ENCODE results near the gene CD274. TPM values are rescaled to one million over a fixed set of nuclear protein-coding genes. Genes with fewer than 3 reads are reported as not detected.

CD274 gene
- polyA plus RNA-seq, 1 donor from 2014 or later, result 0.16 TPM

- no peak overlapping the region for H3K4me2 ChIP-seq (ENCODE audit: low read length)
- H3K27ac ChIP-seq (ENCODE audit: low read length), result no peak overlapping the region
- no peaks in the 10 kb centered on the region for H3K9me3 ChIP-seq (ENCODE audit: low read length)
- H2AFZ ChIP-seq (ENCODE audit: low read depth, low read length), result no peak overlapping the region
- no peaks in the 10 kb centered on the region for H3K27me3 ChIP-seq (ENCODE audit: insufficient read depth, low read depth, low read length)
- no peak overlapping the region for H3K4me3 ChIP-seq (ENCODE audit: low read length)
- H3K9me2 ChIP-seq (ENCODE audit: insufficient read depth, low read length), result no peaks in the 10 kb centered on the region
- no peaks in the 10 kb centered on the region for H3F3A ChIP-seq (ENCODE audit: insufficient read depth, low read length, poor library complexity, severe bottlenecking)
- no peak for TF ChIP-seq POLR2AphosphoS5 (IDR thresholded peaks at IDR 0.05)
- TF ChIP-seq RAD21 (conservative IDR thresholded peaks at IDR 0.05), result no peak
- no peak for TF ChIP-seq MXI1 (conservative IDR thresholded peaks at IDR 0.05; ENCODE audit: poor library complexity, severe bottlenecking)
- no peaks in the 10 kb centered on the region for H3K79me2 ChIP-seq (replicated peaks; ENCODE audit: insufficient read depth, low read length)
- H4K20me1 ChIP-seq (ENCODE audit: insufficient read depth), result no peaks in the 10 kb centered on the region
- H3K9ac ChIP-seq (ENCODE audit: low read length), result no peak overlapping the region
- H3K36me3 ChIP-seq (ENCODE audit: insufficient read depth, low read length), result no peaks in the 10 kb centered on the region
Observed at GRCh38 chr9:5510989-5511388, 60.6 kb downstream of the CD274 start.

GRCh38 chr9:5511476-5511875, 61.1 kb downstream of the CD274 start:
- H3K27me3 ChIP-seq (ENCODE audit: insufficient read depth, low read depth, low read length), result no peaks in the 10 kb centered on the region
- no peaks in the 10 kb centered on the region for H3F3A ChIP-seq (ENCODE audit: insufficient read depth, low read length, poor library complexity, severe bottlenecking)
- H2AFZ ChIP-seq (ENCODE audit: low read depth, low read length), result no peak overlapping the region
- no peaks in the 10 kb centered on the region for H3K36me3 ChIP-seq (ENCODE audit: insufficient read depth, low read length)
- no peak overlapping the region for H3K4me3 ChIP-seq (ENCODE audit: low read length)
- TF ChIP-seq TAF1 (IDR thresholded peaks at IDR 0.05; ENCODE audit: low read depth), result no peak
- no peak for TF ChIP-seq EZH2 (IDR thresholded peaks at IDR 0.05; ENCODE audit: borderline replicate concordance, insufficient read depth, low read length, poor library complexity, severe bottlenecking)
- no peak for TF ChIP-seq CTCF (IDR thresholded peaks at IDR 0.05; ENCODE audit: poor library complexity, severe bottlenecking)
- no peak for TF ChIP-seq REST (IDR thresholded peaks at IDR 0.05; ENCODE audit: borderline replicate concordance)
- TF ChIP-seq RAD21 (conservative IDR thresholded peaks at IDR 0.05), result no peak
- no peak for TF ChIP-seq POLR2AphosphoS5 (IDR thresholded peaks at IDR 0.05)
- TF ChIP-seq MXI1 (conservative IDR thresholded peaks at IDR 0.05; ENCODE audit: poor library complexity, severe bottlenecking), result no peak
- TF ChIP-seq SMC3 (conservative IDR thresholded peaks at IDR 0.05; ENCODE audit: poor library complexity), result no peak
- H3K27ac ChIP-seq (ENCODE audit: low read length), result no peak overlapping the region
- H3K9me3 ChIP-seq (ENCODE audit: low read length), result no peaks in the 10 kb centered on the region
- no peaks in the 10 kb centered on the region for H3K79me2 ChIP-seq (replicated peaks; ENCODE audit: insufficient read depth, low read length)
- no peak overlapping the region for H3K4me2 ChIP-seq (ENCODE audit: low read length)
- H4K20me1 ChIP-seq (ENCODE audit: insufficient read depth), result no peaks in the 10 kb centered on the region
- H3K9ac ChIP-seq (ENCODE audit: low read length), result no peak overlapping the region
- no peaks in the 10 kb centered on the region for H3K9me2 ChIP-seq (ENCODE audit: insufficient read depth, low read length)

GRCh38 chr9:5511935-5512580, 61.7 kb downstream of the CD274 start:
- no peak overlapping the region for H2AFZ ChIP-seq (ENCODE audit: low read depth, low read length)
- H3K36me3 ChIP-seq (ENCODE audit: insufficient read depth, low read length), result no peaks in the 10 kb centered on the region
- H3K79me2 ChIP-seq (replicated peaks; ENCODE audit: insufficient read depth, low read length), result no peaks in the 10 kb centered on the region
- H3F3A ChIP-seq (ENCODE audit: insufficient read depth, low read length, poor library complexity, severe bottlenecking), result no peaks in the 10 kb centered on the region
- no peak overlapping the region for H3K4me2 ChIP-seq (ENCODE audit: low read length)
- H3K9me3 ChIP-seq (ENCODE audit: low read length), result no peaks in the 10 kb centered on the region
- H3K9me2 ChIP-seq (ENCODE audit: insufficient read depth, low read length), result no peaks in the 10 kb centered on the region
- H3K27ac ChIP-seq (ENCODE audit: low read length), result no peak overlapping the region
- no peaks in the 10 kb centered on the region for H4K20me1 ChIP-seq (ENCODE audit: insufficient read depth)
- TF ChIP-seq CTCF (IDR thresholded peaks at IDR 0.05; ENCODE audit: poor library complexity, severe bottlenecking) (no peak), SMC3 (conservative IDR thresholded peaks at IDR 0.05; ENCODE audit: poor library complexity) (no peak), POLR2AphosphoS5 (IDR thresholded peaks at IDR 0.05) (no peak), TAF1 (IDR thresholded peaks at IDR 0.05; ENCODE audit: low read depth) (no peak), EP300 (conservative IDR thresholded peaks at IDR 0.05; ENCODE audit: poor library complexity, severe bottlenecking) (no peak), REST (IDR thresholded peaks at IDR 0.05; ENCODE audit: borderline replicate concordance) (no peak), RAD21 (conservative IDR thresholded peaks at IDR 0.05) (no peak), EZH2 (IDR thresholded peaks at IDR 0.05; ENCODE audit: borderline replicate concordance, insufficient read depth, low read length, poor library complexity, severe bottlenecking) (no peak), MXI1 (conservative IDR thresholded peaks at IDR 0.05; ENCODE audit: poor library complexity, severe bottlenecking) (no peak)
- H3K4me3 ChIP-seq (ENCODE audit: low read length), result no peak overlapping the region
- no peak overlapping the region for H3K9ac ChIP-seq (ENCODE audit: low read length)
- no peaks in the 10 kb centered on the region for H3K27me3 ChIP-seq (ENCODE audit: insufficient read depth, low read depth, low read length)

All from neural cell (in vitro differentiated cells).